NCI-H2029 treated with DMSO at 0.1 percent for 48 hours (cell line): ENCODE results near the gene TMED4.

Experiments
- DNase-seq: peaks from one replicate; lab custom pipeline; 2025; lab: John Stamatoyannopoulos, UW

TMED4 gene

GRCh38 chr7:44540592-44541027 lies 41.4 kb downstream of the TMED4 start:
- DNase-seq, result no peak

DNA sequence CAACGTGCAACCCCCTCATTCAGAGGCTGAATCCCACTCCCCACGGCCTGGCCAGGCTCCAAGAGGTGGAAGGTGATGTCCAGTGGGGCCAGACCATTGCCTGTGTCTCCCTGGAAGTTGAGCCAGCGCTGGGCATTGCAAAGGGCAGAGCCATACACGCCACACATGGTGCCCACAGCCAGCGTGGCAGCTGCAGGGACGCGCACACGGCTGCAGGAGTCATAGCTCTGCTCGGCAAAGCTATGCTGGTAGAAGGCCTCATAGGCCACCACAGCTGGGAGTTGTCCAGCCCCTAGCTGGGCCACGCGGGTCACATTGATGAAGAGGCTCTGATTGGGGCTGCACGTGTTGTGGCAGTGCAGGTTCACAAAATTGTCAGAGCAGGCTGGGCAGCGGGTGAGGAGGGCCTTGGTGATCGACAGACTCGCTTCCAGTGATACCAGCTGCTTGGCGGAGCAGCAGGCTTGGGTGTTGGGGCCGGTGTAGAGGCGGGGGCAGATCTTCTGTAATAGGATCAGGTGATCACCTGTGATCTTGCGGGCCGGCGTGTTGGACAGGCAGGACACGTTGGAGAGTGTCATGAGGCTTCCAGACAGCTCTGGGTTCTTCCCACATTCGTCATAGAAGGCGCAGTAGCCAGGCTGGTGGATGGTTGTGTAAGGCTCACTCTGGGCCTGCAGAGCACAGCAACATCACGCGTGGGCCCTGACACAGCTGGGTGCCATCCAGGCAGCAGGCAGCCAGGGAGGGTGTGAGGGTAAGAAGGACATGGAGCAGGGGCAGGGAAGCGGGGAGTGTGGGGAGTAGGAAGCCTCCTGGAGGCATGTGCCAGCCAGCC lies 42.1 kb downstream of the TMED4 start:
- DNase-seq, result no peak

GRCh38 chr7:44538798-44539668 lies 43.0 kb downstream of the TMED4 start:
- no peak for DNase-seq

DNA sequence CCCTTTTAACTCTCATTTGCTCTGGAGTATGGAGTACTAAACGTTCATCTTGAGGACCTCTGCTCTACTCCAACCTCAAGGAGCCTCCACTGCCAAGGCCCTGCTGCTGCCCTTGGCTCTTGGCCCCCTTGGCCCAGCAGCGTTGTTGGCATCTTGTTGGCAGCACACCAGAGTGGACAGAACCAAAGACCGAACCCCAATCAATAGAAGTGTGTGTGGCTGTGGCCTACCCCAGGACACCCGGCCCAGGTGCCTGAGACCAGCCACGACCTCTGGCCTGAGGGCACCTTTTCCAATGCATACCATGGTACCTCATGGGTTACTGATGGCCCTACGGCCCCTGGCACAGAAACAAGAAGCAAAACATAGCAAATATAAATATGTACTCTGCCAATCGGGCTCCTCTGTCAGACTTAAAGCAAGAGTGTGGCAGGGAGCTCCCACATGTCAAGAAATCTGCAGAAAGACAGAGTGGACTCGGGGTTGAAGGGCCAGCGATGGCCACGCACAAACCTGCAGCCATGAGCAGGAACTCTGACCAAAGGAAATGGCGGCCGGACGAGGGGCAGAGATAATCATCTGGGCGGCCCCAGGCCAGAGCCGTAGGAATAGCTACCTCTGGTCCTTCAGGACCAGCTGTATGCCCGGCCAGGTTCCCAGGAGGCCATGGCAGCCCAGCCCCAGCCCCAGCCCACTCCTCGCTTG lies 43.8 kb downstream of the TMED4 start:
- DNase-seq, result no peak

- DNase-seq, result no peak
Observed at GRCh38 chr7:44537442-44537841, 44.6 kb downstream of the TMED4 start.

- no peak for DNase-seq
Observed at GRCh38 chr7:44536090-44536489, 45.9 kb downstream of the TMED4 start.

- no peak for DNase-seq
Observed at GRCh38 chr7:44535348-44536064, 46.5 kb downstream of the TMED4 start.

GRCh38 chr7:44534501-44534900 lies 47.5 kb downstream of the TMED4 start:
- peak; percentile 7 for DNase-seq

DNA sequence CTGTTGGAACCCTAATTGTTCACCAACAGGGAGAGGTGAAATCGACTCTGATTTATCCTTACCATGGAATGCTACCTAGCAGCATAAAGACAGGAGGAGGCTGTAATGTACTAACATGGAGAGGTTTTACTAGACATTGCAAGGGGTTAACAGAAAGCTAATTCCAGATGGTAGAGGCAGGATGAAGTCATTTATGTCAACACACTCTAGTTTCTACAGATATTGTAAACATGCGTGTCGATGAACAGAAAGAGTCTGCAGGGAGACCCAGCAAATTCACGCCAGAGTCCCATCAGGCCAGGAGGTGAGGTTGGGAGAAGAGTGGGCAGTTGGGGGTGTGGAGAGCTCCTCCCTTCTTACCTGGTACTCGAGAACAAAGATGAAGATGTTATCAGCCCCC lies 47.9 kb downstream of the TMED4 start:
- peak; percentile 54 for DNase-seq

- peak; percentile 44 for DNase-seq
Observed at GRCh38 chr7:44533301-44534055, 48.6 kb downstream of the TMED4 start.

DNA sequence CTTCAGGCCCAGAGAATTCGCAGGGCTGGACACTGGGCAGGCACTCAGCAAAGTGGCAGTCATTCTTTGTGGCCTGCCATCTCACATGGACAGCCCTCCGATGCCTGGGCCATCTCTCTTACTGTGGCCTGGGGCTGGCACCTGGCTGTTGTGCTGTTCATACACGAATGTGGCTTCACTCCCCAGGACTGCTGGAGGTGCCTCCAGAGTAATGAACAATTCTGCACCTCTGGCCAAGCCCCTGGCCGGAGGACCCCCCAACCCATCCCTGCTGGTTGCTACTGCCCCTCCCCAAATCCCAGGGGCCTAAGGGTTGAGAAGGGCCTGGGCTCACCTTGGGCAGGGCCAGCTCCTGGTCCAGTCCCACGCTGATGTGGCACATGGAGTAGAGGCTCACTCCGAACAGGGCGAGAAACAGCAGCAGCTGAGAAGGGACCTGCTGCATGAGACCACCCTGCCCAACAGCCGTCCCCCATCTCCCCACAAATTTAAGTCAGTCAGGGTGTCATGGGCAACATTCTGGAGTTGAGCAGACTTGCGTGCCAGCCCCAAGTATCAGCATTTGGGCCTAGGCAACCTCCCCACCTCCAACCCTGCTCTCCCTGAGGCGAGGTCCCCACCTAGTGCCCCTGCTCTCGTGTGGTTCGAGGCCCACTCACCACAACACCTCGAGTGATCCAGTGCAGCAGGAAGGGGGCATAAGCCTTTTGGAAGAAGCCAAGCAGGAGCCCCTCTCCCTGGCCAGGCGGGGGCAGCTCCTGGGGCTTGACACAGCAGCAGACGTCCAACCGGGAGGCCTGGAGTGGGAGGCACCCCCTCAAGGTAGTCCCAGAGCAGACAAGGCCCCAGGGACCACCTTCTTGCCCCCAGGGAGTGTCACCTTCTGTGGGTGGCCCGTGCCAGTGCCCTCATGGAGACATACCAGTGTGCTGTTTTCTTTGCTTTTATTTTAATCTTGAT lies 50.3 kb downstream of the TMED4 start:
- DNase-seq, result no peak

- peak; percentile 18 for DNase-seq
Observed at GRCh38 chr7:44530990-44531389, 51.0 kb downstream of the TMED4 start.
